T-helper 22 cell (primary cell): ENCODE results near the gene SHISAL1.

Experiments used
- DNase-seq: peaks from one replicate; pipeline ENCODE4 v3.0.0-alpha.2; 2020; ENCODE audit warnings: low read depth

SHISAL1 gene

DNA sequence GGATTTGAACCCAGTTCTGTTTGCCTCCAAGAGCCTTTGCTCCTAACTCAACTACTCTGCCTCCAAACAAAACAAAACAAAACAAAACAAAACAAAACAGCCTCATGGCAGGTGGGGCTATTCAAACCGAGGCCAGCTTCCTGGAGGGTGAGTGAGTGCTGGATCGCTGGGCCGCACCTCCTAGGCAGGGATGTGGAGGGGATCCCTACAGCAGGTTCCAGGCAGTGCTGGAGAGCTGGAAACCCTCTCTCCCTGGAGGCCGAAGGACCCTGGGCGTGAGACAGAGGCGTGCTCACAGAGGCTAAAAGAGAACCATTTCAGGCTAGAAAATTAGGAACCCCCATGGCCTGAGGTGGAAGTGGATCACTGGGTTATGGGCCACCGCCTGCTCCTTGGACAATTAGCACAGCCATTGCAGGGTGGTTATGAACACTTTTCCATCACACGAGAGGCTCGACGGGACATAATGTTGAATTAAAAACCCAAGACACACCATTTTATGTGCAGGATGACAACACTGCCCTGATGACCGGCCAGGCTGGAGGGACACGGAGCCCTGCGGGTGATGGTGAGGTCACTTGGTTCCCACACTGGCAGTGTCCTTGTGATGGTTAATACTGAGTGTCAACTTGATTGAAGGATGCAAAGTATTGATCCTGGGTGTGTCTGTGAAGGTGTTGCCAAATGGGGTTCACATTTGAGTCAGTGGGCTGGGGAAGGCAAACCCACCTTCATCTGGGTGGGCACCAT lies 35.2 kb downstream of the SHISAL1 start:
- DNase-seq = no peak

DNA sequence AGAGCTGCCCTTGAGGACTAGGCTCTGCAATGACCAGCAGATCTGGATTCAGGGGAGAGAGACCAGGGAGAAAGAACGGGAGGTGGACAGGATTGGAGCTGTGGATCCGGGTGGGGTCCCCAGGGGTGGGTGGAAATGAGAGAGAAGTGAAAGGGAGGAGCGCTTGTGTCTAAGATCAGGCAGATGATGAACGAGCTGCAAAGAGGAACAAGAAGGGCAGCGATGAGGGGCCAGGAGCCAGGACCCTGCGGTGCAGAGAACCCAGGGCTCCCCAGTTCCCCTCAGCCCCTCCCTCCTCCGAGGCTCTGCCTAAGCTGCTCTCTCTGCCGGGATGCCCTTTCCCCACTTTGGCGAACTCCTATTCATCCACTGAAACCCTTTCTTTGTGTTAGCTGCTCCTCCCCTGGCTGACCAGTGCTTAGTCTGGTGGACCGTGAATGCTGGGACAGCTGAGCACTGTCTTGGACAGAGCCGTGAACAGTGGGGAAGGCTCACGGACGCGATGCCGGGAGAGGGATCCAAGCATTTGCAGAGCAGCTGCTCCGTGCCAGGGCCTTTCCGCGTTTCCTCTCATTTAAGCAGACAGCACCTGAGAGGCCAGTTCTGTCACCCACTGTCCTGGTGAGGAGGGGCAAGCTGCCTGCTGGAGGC lies 35.9 kb downstream of the SHISAL1 start:
- DNase-seq = no peak

DNA sequence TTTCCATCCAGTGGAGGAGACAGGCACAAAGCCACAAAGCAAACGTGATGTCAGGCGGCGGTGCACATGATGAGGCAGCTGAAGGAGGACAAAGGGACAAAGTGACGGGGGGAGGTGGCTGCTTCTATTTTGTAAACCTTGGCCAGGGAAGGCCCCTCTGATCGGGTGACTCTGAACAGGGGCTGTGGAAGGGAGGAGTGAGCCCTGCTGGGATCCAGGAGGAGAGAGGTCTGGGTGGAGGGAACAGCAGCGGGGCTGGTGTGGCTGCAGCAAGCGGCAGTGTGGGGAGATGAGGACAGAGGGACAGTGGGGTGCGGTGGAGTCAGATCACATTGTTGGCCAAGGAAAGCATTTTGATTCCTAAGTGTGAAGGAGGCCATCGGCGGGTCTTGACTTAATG lies 36.7 kb downstream of the SHISAL1 start:
- DNase-seq = no peak

DNA sequence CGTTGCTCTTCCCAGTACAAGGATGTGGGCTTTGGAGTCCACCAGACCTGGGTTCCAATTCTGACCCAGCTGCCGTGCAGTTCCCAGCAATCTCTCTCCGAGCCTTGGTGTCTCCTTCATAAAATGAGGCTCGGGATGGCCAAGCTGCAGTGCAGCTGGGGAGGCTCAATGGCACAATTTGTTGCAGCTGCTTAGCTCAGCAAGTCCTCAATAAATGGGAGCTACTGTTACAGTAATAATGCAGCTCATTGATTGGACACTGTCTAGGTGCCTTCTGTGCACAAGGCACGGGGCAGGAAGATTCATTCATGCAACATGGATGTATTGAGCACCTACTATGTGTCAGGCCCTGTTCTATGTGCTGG lies 37.1 kb downstream of the SHISAL1 start:
- DNase-seq = no peak

DNA sequence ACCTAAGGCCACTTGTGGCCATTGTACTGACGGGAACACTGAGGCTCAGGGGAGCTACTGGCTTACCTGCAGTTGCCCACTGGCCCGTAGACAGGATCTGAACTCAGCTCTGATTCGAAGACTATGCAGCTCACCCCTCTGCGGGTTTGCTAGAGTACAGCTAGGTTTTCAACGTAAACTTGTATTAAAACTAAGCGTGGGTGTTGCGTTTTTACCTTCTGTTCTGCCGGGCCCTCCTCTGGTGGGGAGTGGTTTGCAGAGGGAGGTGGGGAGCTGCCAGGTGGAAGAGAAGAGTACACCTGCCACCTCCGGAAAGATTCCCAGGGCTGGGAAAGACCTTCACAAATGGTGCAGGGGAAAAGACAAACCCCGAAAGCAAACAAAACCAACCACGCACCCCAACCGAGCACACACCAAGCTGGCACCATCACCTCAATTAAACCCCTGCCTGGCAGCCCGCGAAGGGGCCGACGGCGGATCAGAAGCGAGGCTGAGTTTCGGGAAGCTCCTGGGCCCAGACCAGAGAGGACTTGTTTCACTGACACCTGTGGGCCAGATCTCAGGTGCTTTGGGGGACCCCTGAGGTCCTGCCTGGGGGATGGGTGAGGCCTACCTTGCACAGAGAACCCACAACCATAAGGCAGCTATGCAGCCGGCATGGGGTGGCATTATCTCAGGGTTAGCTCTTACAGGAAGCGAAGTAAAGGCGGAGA lies 37.7 kb downstream of the SHISAL1 start:
- no peak for DNase-seq

DNA sequence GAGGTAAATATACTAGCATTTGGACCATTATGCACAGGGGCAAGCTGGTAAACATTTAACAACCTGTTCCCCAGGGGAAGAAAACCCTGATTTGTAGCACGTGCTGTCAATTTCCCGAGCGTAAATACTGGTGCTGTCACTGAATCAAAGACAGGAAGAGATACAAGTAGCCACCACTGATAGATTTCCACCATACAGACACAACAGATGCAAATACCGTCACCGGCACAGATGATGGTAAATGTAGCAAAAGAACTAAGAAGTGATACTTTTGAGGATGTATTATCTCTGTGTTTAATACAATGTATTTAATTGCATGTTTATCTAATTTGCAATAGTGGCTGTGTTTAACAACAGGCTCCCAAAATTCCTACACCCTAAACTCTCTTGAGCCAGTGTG lies 39.6 kb downstream of the SHISAL1 start:
- DNase-seq = no peak

DNA sequence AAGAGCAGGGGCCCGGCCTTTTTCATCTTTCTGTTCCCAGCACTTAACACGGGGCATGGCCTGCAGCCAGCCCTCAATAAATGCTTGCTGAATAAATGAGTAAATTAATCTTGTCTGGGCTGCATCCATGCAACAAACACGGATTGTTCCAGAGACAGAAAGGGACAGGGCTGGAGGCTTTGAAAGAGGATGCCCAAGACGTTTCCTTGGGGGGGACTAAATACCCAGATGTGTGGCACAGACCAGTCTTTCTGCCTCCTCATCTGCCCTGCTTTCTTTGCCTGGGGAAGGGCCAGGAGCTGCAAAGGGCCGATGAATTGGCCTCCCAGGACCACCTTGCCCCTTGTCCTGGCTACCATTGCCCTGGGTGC lies 40.4 kb downstream of the SHISAL1 start:
- DNase-seq = no peak

DNA sequence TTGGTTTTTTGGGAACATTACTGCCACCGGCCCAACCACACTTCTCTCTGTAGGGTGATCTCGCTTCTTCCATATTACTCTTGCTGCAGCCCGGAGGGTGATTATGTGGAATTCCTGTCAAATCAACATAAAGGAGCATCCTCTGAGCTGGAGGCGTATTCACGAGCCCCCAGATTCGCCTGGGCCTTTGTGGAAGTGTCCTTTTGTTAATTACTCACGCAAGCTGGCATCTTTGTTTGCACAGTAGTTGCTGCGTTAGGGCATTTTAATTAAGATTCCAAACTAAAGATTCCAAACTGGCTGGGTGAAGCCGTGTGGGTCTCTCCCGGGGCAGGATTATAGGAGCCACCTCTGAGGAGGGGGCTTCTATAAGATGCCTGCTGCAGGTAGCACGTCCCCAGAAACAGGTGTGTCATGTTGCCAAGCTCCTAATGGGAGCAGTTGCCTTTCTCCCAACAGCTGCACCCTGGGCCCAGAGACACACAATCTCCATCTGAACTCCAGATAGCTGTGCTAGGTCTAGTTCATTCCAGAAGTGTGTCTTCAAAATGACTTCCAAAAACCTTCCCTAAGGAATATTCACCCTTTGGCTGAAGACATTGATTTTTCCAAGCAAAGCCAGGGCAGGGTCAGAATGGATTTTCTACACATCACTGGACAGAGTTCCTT lies 40.9 kb downstream of the SHISAL1 start:
- no peak for DNase-seq

DNA sequence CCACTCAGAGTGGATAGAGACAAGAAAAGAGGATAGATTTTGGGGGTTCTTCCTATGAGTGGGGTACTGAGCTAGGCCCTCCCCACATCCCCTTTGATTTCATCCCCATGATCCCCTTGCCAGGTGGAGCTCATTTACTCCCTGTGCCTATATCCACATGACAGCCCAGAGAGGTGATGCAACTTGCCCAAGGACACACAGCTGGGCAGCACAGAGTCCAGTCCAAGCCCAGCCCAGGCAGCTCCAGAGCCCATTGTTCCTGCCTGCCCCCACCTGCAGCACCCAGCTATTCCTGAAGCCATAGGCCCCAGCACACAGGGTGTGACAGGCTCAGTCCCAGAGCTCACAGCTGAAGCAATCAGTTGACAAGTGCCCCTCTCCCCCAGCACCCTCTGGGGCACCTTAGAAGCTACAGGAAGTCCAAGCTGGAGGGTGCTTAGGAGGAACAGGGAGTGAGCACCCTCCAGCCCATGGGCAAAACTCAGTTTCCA lies 41.7 kb downstream of the SHISAL1 start:
- no peak for DNase-seq

DNA sequence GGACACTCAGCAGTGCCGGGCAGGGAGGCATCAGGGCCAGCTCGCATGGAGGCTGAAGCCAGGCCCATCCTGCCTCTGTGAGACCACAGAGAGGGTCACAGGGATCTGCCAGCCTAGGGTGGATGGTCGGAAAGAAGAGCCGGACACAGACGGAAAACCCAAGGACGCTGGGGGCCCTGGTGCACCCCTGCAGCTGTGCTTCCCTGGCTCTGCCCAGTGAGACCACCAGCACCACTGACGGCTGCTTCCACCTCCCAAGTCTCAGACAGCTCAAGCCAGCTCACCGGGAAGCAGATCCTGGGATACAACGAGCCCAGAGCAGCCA lies 42.2 kb downstream of the SHISAL1 start:
- DNase-seq = no peak

DNA sequence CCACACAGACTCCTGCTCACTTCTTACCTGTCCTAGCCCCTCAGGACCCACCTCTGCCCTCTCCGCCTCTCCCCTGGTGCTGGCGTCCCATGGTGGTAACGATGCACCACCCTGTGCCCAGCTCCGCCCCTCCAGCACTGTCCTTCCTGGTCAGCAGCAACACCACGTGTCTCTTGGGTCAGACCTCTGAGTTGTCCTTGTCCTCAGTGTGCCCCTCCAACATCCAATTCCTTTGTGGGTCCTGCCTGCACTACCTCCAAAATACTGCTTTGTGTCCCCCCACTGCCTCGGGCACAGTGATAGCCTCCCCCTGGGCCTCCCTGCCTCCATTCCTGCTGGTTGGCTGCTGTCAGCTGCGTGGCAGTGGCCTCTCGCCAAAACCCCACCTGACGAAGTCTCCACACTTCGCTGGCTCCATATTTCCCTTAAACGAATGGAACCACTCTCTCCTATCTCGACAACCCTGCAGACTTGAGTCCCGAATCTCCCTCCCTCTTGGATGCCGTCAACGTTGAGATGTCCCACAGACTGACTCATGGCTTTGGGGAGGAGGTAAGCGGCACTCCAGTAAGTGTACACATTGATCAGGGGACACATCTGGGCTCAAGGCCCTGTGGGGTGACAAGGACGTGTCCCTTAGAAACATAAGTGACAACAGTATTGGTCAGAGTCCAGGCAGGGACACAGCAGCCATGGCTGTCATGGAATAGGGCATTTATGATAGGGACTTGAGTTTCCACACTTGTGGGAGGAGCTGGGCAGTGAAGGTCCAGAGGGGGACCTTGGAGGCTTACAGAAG lies 42.8 kb downstream of the SHISAL1 start:
- DNase-seq = no peak

DNA sequence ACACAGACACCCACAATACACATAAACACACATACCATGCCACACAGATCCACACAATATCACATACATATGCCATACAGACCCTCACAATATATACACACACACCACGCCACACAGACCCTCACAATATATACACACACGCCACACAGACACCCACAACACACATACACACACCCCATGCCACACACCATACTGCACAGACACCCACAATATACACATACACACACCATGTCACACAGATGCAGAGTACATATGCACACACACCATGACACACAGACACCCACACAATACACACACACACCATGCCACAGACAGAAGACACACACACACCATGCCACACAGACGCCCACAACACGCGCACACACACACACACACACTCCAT lies 43.6 kb downstream of the SHISAL1 start:
- no peak for DNase-seq

DNA sequence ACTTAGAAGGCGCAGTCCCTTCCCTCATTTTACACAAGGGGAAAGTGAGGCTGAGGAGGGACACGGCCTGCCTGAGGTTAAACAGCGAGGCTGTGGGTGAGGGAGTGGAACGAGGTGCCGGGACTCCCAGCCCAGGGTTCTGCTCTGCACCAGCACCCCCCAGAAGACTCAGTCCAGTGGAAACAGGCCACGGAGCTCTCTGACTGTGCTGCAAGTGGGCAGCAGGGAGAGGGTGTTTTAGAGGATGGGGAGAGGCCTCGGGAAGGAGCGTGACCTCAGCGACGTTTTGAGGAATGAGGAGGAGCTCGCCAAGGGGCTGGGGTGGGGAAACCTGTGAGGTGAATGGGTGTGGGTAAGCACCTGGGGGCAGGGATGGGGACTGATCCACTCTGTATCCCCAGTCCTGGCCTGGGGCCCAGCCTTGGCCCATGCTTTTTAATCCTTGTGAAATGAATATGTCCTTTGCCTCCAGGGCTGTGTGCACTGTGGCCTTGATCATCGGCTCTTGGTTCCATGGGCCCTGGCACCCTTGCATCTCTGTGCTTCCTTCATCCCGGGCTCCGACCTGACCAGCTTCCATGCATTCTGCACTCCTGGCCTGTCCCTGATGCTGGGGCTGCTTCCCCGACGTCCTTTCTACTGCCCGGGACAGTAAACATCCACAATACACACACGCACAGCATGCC lies 44.2 kb downstream of the SHISAL1 start:
- no peak for DNase-seq

DNA sequence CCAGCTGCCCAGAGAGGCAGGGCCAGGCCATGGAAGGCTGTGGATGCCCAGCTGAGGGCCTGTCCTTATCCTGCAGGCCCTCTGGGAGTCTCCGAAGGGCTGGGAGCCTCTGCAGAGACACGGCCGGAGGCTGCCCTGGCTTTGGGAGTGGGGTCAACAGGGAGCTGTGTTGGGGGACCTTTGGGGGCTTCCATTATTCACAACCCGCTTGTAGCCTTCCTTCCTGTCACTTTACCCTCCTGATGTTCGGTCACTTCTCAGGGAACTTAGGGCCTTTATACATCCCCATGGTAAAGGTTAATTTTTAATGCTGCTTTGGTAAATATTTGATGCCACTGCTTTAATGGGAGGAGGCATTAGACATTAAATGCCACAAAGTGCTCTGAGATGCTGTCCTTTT lies 44.9 kb downstream of the SHISAL1 start:
- no peak for DNase-seq

DNA sequence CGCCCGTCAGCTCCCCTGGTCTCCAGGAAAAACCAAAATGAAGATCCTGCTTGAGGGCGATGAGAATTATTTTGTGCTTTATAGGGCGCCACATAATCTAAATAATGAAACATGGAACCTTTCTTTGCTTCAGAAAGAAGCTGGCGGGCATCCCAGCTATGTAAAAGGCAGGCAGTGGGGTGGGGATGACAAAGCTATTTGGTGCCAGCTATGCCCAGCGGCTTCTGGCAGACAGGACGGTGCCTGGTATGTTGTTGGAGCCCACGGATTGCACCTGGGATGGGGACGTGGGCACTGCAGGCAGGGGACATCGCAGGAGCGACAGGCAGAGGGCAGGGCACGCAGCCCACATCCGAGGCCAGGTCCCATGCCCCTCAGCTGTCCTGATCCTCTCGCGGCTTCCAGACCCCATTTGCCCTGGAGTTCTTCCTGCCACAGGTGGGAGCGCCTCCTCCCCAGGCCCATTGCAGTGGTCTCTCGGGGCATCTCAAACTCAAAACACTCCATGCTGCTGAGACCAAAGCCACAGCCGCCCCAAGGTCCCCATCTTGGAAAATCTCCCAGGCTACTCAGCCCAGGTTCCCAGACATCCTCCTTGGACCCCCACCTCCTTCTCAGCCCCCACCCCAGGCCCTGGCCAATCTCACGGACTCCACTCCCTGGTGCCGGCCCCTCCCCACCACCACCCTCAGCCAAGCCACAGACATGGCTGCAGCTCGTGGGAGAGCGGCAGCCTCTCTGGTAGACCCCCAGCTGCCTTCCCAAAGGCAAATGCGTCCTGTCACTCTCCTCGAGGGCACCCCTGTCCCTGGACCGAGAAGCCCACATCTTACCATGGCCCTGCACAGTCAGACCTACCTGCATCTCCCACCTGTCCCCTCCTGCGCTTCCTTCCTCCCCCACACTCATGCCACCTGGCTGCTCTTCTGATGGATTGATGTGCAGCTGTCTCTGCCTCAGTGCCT lies 45.7 kb downstream of the SHISAL1 start:
- DNase-seq = no peak

DNA sequence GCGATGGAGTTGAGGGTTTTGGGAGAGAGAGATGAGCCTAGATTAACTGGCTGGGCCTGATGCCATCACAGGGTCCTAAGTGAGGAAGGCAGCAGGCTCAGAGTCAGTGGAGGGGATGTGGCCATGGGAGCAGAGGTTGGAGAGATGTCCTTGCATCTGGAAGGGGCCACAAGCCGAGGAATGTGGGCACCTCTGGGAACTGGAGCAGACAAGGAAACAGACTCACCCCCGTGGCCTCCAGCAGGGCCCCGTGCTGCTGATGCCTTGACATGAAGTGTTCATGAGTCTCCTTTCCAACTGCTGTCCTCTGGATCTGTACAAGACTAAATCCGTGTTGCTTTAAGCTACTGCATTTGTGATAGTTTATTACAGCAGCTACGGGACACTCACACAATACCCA lies 49.2 kb downstream of the SHISAL1 start:
- no peak for DNase-seq

DNA sequence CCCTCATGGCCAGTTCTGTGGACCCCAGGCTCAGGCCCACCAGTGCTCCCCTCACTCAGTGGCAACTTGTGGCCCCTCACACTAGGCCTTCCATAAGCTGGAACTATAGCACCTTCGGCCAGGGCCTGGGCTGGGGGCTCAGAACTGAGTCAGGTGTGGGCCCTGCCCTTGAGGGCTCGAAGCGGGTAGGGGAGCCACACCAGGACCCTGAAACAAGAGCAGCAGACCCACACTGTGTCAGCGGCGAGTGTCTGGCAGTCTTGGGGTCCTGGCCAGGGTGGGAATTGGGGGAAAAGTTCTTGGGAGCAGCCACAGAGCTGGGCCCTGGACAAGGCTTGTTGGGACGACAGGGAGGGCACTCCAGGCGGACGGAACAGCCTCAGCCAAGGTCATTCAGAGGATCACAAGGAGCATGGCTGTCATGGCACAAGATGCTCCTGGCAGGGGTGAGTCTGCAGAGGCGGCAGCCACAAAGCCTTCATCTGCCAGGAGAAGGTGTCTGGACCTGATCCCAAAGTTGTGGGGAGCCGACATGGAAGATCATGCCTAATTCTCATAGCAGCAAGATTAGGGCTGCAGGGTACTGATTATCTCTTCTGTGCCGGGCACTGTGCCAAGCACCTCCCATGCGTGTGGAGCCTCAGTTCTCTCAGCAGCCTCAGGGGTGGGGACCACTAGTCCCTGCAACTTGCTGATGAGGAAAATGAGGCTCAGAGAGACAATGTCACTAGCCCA lies 50.7 kb downstream of the SHISAL1 start:
- no peak for DNase-seq

DNA sequence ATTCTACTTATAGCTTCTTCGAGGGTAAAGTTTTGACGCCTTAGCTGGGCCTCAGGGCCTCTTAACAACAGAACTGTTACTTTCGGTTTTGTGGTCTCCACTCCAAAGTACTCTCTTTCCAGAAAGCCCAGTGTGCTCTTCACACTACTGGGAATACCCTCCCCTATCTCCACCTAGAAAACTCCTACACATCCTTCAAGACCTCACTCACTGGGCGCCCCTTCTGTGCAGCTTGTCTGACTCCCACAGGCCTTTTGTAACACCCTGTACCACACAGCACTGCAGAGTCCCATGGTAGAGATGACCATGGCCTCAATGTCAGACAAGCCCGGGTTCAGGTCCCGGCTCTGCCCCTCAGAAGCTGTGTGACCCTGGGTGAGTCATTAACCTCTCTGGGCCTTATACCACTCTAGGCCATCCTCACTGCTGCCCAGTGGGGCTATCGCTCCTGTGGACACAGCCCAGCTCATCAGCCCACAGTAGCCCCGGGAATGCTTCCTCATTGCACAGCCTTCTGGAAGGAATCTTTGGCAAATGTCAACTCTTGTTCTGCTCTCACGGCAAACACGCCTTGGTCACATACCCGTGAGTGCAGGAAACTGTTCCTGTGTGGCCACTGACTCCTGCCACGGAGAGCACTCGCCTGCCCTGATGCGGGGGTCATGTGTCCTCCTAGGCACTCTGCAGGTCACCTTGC lies 51.4 kb downstream of the SHISAL1 start:
- DNase-seq = no peak
